ENCODE measurements around the gene THAP7. TPM values are rescaled to one million over a fixed set of nuclear protein-coding genes. Genes with fewer than 3 reads are reported as not detected.

Gene THAP7
- total RNA-seq, 1 experiment from 2014 or later = 38.5 TPM

DNA sequence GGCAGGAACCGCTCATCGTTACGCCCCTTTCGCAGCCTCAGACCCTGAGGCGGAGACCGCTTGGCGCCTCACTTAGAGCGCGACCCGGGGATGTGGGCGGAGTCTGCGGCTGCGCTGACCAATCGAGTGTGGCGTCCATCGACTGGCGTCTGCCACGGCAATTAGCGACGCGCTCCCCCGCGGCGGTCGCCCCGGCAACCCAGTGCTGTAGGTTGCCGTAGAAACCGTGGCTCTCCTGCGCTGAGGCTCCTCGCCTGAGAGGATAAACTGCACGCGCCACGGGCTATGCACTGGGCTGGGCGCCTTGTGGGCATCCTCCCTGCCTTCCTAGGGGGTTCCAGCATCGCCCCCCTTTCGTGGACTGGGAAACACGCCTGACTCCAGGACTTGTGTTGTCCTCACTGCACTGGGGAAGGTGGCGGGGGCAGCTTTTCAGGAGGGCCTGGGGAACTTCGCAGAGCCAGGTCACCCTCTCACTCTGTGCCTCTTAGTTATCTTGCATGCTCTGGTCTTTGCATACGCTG is 12.3 kb upstream of the THAP7 start:
- Histone ChIP-seq H3K27ac (ENCODE audit: low read depth, low read length, poor library complexity, severe bottlenecking) (peak overlapping the region; percentile 32), H3K9me3 (ENCODE audit: low read depth, low read length, poor library complexity, severe bottlenecking) (no peaks in the 10 kb centered on the region), H3K36me3 (ENCODE audit: insufficient read depth, low read length, poor library complexity, severe bottlenecking) (no peaks in the 10 kb centered on the region), H3K4me1 (ENCODE audit: insufficient read depth, low read length, poor library complexity, severe bottlenecking) (peaks cover 18% of the 10 kb centered on the region), H3K27me3 (replicated peaks; ENCODE audit: insufficient read depth, low read depth, low read length, poor library complexity) (no peaks in the 10 kb centered on the region), H3K4me3 (ENCODE audit: low read depth, low read length, poor library complexity, severe bottlenecking) (peak overlapping the region; percentile 51)
- intact Hi-C loops (cut with micrococcal nuclease; ENCODE audit: unreplicated experiment) = no loop called here
- ChIA-PET POLR2A (ENCODE audit: low non-redundant PET) (no interaction called here), CTCF (no interaction called here)
- BruUV-seq (replicated peaks) = no TSS peak
- peak; percentile 97 for DNase-seq (ENCODE audit: low spot score)
- TF ChIP-seq EZH2 (IDR thresholded peaks at IDR 0.05; ENCODE audit: borderline replicate concordance, low read depth, low read length, poor library complexity, severe bottlenecking) = no peak
- TF ChIP-seq, protein P1, sequence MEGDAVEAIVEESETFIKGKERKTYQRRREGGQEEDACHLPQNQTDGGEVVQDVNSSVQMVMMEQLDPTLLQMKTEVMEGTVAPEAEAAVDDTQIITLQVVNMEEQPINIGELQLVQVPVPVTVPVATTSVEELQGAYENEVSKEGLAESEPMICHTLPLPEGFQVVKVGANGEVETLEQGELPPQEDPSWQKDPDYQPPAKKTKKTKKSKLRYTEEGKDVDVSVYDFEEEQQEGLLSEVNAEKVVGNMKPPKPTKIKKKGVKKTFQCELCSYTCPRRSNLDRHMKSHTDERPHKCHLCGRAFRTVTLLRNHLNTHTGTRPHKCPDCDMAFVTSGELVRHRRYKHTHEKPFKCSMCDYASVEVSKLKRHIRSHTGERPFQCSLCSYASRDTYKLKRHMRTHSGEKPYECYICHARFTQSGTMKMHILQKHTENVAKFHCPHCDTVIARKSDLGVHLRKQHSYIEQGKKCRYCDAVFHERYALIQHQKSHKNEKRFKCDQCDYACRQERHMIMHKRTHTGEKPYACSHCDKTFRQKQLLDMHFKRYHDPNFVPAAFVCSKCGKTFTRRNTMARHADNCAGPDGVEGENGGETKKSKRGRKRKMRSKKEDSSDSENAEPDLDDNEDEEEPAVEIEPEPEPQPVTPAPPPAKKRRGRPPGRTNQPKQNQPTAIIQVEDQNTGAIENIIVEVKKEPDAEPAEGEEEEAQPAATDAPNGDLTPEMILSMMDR (conservative IDR thresholded peaks at IDR 0.05; ENCODE audit: low read depth, low read length) = no peak

DNA sequence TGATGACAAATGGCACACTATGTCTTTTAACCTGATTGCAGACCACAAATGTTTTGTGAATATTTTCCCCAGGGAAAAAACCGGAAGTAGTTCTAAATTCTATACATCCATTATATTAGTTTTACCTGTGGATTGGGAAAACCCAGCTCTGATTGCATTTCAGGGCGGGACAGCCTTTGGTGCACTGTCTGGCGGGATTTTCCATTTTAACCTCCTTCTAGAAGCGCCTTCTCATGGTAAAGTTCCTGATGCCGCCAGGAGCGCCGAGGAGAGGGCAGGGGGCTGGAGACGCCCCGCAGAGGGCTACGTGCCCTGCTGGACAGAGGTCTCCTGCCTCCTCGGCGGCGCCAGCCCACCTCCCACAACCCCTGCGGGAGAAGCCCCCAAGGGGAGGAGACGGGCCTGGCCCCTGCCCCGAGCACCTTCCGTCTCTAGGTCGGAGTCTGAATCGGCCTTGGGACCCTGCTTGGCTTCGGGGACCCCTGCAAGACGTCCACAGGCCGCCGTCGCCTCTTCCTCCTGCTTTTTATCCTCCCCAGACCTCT is 11.8 kb upstream of the THAP7 start:
- H3K27me3 ChIP-seq (replicated peaks; ENCODE audit: insufficient read depth, low read depth, low read length, poor library complexity) = no peaks in the 10 kb centered on the region
- TF ChIP-seq EZH2 (IDR thresholded peaks at IDR 0.05; ENCODE audit: borderline replicate concordance, low read depth, low read length, poor library complexity, severe bottlenecking) = no peak
- H3K9me3 ChIP-seq (ENCODE audit: low read depth, low read length, poor library complexity, severe bottlenecking) = no peaks in the 10 kb centered on the region
- DNase-seq (ENCODE audit: low spot score) = no peak
- TSS peak; percentile 73 for BruUV-seq (replicated peaks)
- H3K36me3 ChIP-seq (ENCODE audit: insufficient read depth, low read length, poor library complexity, severe bottlenecking) = no peaks in the 10 kb centered on the region
- H3K4me3 ChIP-seq (ENCODE audit: low read depth, low read length, poor library complexity, severe bottlenecking) = peak overlapping the region; percentile 51
- H3K4me1 ChIP-seq (ENCODE audit: insufficient read depth, low read length, poor library complexity, severe bottlenecking) = peaks cover 18% of the 10 kb centered on the region
- ChIA-PET POLR2A (ENCODE audit: low non-redundant PET) (no interaction called here), CTCF (no interaction called here)
- peak overlapping the region; percentile 32 for H3K27ac ChIP-seq (ENCODE audit: low read depth, low read length, poor library complexity, severe bottlenecking)
- intact Hi-C loops (cut with micrococcal nuclease; ENCODE audit: unreplicated experiment) = no loop called here

DNA sequence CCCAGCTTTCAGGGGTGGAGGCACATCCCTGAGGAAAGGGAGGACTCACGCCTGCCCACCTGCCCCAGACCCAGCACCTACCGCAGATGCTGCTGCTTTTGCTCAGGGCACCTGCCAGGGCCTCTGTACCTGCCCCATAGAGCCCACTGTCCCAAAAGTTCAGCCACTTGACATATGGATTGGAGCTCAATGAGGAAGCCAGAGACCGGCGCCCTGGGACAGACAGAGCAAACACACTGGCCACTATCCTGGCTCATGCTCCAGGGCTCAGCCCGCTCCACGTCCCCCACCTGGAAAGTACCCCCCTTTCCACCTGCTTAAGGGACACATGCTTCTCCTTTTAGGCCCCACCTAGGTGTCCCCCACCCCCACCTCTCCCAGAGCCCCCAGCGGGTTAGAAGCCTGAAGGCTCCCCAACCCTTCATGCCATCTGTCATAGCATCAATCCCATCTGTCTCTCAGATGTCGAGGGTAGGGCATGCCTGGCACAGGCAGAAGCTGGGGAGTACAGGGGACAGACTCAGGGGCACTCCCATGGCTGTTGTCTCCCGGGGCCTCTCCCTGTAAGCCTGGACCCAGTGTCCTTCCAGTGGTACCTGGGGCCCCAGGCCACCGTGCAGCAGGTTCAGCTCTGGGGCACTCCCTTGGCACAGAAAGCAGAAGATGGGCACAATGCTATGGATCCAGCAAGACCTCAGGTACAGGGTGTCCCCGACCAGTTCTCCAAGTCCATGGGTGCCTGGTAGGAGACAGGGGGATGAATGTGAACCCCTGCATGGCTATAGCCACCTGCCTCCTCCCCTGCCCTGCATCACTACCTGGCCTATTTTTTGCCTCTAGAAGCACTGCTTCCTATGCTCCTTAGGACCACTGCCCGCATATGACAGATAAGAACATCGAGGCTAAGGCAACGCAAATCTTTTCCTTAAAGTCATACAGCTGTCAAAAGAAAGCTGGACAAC is 10.8 kb upstream of the THAP7 start:
- ChIA-PET CTCF (no interaction called here), POLR2A (ENCODE audit: low non-redundant PET) (interaction anchor here (0.6 kb wide), 1 partner anchor 904 kb away, joined by 3 read pairs; no protein-coding TSS in a partner anchor)
- no peak for DNase-seq (ENCODE audit: low spot score)
- BruUV-seq (replicated peaks) = no TSS peak
- Histone ChIP-seq H3K4me3 (ENCODE audit: low read depth, low read length, poor library complexity, severe bottlenecking) (no peak overlapping the region), H3K4me1 (ENCODE audit: insufficient read depth, low read length, poor library complexity, severe bottlenecking) (peaks cover 18% of the 10 kb centered on the region), H3K9me3 (ENCODE audit: low read depth, low read length, poor library complexity, severe bottlenecking) (no peaks in the 10 kb centered on the region), H3K36me3 (ENCODE audit: insufficient read depth, low read length, poor library complexity, severe bottlenecking) (no peaks in the 10 kb centered on the region), H3K27me3 (replicated peaks; ENCODE audit: insufficient read depth, low read depth, low read length, poor library complexity) (no peaks in the 10 kb centered on the region), H3K27ac (ENCODE audit: low read depth, low read length, poor library complexity, severe bottlenecking) (no peak overlapping the region)
- intact Hi-C loops (cut with micrococcal nuclease; ENCODE audit: unreplicated experiment) = no loop called here
- TF ChIP-seq EZH2 (IDR thresholded peaks at IDR 0.05; ENCODE audit: borderline replicate concordance, low read depth, low read length, poor library complexity, severe bottlenecking) = no peak
- TF ChIP-seq, protein P1 (conservative IDR thresholded peaks at IDR 0.05; ENCODE audit: low read depth, low read length) = no peak

All from A673 (cell line).